Measurements from ENCODE around the gene FAM163A.

Gene FAM163A

DNA sequence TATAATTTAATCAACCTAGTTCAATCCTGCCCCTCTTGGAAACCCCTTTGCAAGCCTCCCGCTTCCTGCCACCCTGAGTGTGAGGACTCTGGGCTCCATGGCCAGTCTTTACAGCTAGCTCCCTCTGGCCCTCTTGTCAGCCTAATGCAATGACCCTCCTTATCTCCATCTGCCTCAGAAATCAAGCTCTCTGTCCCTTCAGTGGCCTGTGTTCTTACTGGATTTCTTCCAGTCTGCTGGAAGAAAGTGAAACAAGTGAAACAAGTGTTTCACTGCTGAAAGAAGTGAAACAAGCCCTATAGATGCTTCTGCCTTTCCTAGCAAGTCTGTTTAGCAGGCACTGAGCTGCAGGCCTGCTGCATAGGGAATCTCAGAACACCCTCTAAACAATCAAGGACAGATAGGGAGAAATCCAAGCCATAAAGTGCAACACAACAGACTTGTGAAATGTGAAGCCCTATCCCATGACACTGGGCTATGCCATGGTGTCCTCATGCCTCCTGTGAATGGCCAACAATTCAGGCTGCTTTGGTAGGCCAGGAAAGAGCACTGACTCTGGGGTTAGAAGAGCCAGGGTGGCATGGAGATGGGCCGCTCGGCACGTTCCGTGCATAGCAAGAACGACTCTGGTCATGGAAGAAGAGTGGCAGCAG lies 55.9 kb downstream of the FAM163A start:
- Histone ChIP-seq H4K20me1 (ENCODE audit: insufficient read depth, low read length) (no peaks in the 10 kb centered on the region), H3K4me3 (ENCODE audit: low read depth in 1 of 2, low read length in 2 of 2) (no peak overlapping the region), H3K79me2 (ENCODE audit: insufficient read depth, low read length) (no peaks in the 10 kb centered on the region), H2AFZ (ENCODE audit: low read depth, low read length) (no peak overlapping the region), H3K9ac (ENCODE audit: low read depth, low read length) (no peak overlapping the region), H3K4me2 (ENCODE audit: insufficient read depth, low read length) (no peak overlapping the region), H3K9me3 (ENCODE audit: insufficient read depth, low read length, severe bottlenecking) (no peaks in the 10 kb centered on the region), H3K36me3 (ENCODE audit: insufficient read depth, low read length) (no peaks in the 10 kb centered on the region), H3K4me1 (ENCODE audit: insufficient read depth, low read length) (no peaks in the 10 kb centered on the region), H3K27ac (ENCODE audit: low read length) (no peak overlapping the region), H3K27me3 (ENCODE audit: insufficient read depth, low read length, poor library complexity) (peaks cover 15% of the 10 kb centered on the region)
- no peak for DNase-seq
- TF ChIP-seq, protein P1, sequence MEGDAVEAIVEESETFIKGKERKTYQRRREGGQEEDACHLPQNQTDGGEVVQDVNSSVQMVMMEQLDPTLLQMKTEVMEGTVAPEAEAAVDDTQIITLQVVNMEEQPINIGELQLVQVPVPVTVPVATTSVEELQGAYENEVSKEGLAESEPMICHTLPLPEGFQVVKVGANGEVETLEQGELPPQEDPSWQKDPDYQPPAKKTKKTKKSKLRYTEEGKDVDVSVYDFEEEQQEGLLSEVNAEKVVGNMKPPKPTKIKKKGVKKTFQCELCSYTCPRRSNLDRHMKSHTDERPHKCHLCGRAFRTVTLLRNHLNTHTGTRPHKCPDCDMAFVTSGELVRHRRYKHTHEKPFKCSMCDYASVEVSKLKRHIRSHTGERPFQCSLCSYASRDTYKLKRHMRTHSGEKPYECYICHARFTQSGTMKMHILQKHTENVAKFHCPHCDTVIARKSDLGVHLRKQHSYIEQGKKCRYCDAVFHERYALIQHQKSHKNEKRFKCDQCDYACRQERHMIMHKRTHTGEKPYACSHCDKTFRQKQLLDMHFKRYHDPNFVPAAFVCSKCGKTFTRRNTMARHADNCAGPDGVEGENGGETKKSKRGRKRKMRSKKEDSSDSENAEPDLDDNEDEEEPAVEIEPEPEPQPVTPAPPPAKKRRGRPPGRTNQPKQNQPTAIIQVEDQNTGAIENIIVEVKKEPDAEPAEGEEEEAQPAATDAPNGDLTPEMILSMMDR (IDR thresholded peaks at IDR 0.05; ENCODE audit: borderline replicate concordance, extremely low read depth, low read length, poor library complexity, severe bottlenecking) = no peak
- no peak for TF ChIP-seq EZH2 (IDR thresholded peaks at IDR 0.05; ENCODE audit: borderline replicate concordance, low read depth, low read length, severe bottlenecking)
- ATAC-seq (ENCODE audit: insufficient read depth, low read depth) = no peak

DNA sequence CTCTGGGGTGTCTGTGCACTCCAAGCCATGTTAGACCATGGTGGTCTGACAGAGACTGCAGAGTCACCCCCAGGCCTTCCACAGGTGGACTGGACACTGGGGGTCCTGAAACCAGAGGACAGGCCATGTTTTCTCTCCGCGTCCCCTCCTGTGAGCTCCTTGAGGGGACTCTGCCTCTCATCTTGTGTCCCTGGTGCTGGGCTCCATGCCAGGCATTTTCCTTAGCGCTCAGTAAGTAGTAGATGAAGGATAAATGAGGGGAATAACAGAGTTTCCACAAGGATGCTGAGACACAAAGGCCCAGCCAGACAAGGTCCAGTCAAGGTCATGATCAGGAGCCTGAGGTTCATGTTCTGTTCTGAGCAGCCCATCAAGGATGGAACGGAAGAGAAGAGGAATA lies 57.4 kb downstream of the FAM163A start:
- H3K4me1 ChIP-seq (ENCODE audit: insufficient read depth, low read length) = no peaks in the 10 kb centered on the region
- H3K9ac ChIP-seq (ENCODE audit: low read depth, low read length) = no peak overlapping the region
- H3K4me2 ChIP-seq (ENCODE audit: insufficient read depth, low read length) = no peak overlapping the region
- H3K27me3 ChIP-seq (ENCODE audit: insufficient read depth, low read length, poor library complexity) = peaks cover 14% of the 10 kb centered on the region
- H3K9me3 ChIP-seq (ENCODE audit: insufficient read depth, low read length, severe bottlenecking) = no peaks in the 10 kb centered on the region
- TF ChIP-seq EZH2 (IDR thresholded peaks at IDR 0.05; ENCODE audit: borderline replicate concordance, low read depth, low read length, severe bottlenecking) = no peak
- TF ChIP-seq, protein P1 (IDR thresholded peaks at IDR 0.05; ENCODE audit: borderline replicate concordance, extremely low read depth, low read length, poor library complexity, severe bottlenecking) = no peak
- H3K36me3 ChIP-seq (ENCODE audit: insufficient read depth, low read length) = no peaks in the 10 kb centered on the region
- no peak overlapping the region for H3K27ac ChIP-seq (ENCODE audit: low read length)
- ATAC-seq (ENCODE audit: insufficient read depth, low read depth) (no peak), DNase-seq (no peak)
- H2AFZ ChIP-seq (ENCODE audit: low read depth, low read length) = no peak overlapping the region
- H4K20me1 ChIP-seq (ENCODE audit: insufficient read depth, low read length) = no peaks in the 10 kb centered on the region
- H3K79me2 ChIP-seq (ENCODE audit: insufficient read depth, low read length) = no peaks in the 10 kb centered on the region
- no peak overlapping the region for H3K4me3 ChIP-seq (ENCODE audit: low read depth in 1 of 2, low read length in 2 of 2)

DNA sequence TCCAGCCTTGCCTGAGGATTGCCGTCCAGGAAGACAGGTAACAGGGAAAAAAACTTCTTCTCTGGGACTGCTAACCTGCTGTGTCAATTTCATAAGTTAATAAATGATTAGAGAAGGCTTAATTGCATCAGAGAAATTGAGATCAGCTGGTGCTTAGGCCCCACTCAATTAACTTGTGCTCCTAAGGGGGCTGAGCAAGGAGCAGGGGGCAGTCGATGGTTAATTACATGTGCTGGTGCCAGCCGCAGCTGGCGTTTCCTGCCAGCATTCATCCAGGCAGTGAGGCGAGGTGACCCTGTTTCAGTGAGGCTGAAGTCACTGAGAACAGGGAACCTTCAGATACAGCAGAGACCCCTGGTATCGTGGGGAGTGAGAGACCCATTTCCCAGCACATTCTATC lies 60.0 kb downstream of the FAM163A start:
- no peaks in the 10 kb centered on the region for H3K4me1 ChIP-seq (ENCODE audit: insufficient read depth, low read length)
- H3K79me2 ChIP-seq (ENCODE audit: insufficient read depth, low read length) = no peaks in the 10 kb centered on the region
- TF ChIP-seq, protein P1 (IDR thresholded peaks at IDR 0.05; ENCODE audit: borderline replicate concordance, extremely low read depth, low read length, poor library complexity, severe bottlenecking) = no peak
- no peak for TF ChIP-seq EZH2 (IDR thresholded peaks at IDR 0.05; ENCODE audit: borderline replicate concordance, low read depth, low read length, severe bottlenecking)
- no peaks in the 10 kb centered on the region for H4K20me1 ChIP-seq (ENCODE audit: insufficient read depth, low read length)
- no peak overlapping the region for H3K4me3 ChIP-seq (ENCODE audit: low read depth in 1 of 2, low read length in 2 of 2)
- no peak overlapping the region for H3K27ac ChIP-seq (ENCODE audit: low read length)
- H2AFZ ChIP-seq (ENCODE audit: low read depth, low read length) = no peak overlapping the region
- H3K9me3 ChIP-seq (ENCODE audit: insufficient read depth, low read length, severe bottlenecking) = no peaks in the 10 kb centered on the region
- H3K36me3 ChIP-seq (ENCODE audit: insufficient read depth, low read length) = no peaks in the 10 kb centered on the region
- no peak overlapping the region for H3K4me2 ChIP-seq (ENCODE audit: insufficient read depth, low read length)
- ATAC-seq (ENCODE audit: insufficient read depth, low read depth) (no peak), DNase-seq (no peak)
- peaks cover 15% of the 10 kb centered on the region for H3K27me3 ChIP-seq (ENCODE audit: insufficient read depth, low read length, poor library complexity)
- H3K9ac ChIP-seq (ENCODE audit: low read depth, low read length) = no peak overlapping the region

Measured in DND-41 (cell line).